ENCODE measurements around the gene ZNF285. TPM values are rescaled to one million over a fixed set of nuclear protein-coding genes. Genes with fewer than 3 reads are reported as not detected.

Gene ZNF285
- total RNA-seq (1 to 10 TPM; 3.3 to 5.0 (median 3.8) TPM), polyA plus RNA-seq (1 to 10 TPM; 2.0 to 4.5 TPM)
- long read RNA-seq, donor 1, full-length matches to known transcripts = 3 of 4 reads
- long read RNA-seq, donor 1, partial matches to known transcripts = 0 of 4 reads
- long read RNA-seq, donor 1, other reads (novel, unspliced or antisense) = 1 of 4 reads
- long read RNA-seq, donor 2, full-length matches to known transcripts = 5 of 7 reads
- long read RNA-seq, donor 2, partial matches to known transcripts = 0 of 7 reads
- long read RNA-seq, donor 2, other reads (novel, unspliced or antisense) = 2 of 7 reads
- long read RNA-seq, donor 3, full-length matches to known transcripts = 4 of 7 reads
- long read RNA-seq, donor 3, partial matches to known transcripts = 0 of 7 reads
- long read RNA-seq, donor 3, other reads (novel, unspliced or antisense) = 3 of 7 reads

DNA sequence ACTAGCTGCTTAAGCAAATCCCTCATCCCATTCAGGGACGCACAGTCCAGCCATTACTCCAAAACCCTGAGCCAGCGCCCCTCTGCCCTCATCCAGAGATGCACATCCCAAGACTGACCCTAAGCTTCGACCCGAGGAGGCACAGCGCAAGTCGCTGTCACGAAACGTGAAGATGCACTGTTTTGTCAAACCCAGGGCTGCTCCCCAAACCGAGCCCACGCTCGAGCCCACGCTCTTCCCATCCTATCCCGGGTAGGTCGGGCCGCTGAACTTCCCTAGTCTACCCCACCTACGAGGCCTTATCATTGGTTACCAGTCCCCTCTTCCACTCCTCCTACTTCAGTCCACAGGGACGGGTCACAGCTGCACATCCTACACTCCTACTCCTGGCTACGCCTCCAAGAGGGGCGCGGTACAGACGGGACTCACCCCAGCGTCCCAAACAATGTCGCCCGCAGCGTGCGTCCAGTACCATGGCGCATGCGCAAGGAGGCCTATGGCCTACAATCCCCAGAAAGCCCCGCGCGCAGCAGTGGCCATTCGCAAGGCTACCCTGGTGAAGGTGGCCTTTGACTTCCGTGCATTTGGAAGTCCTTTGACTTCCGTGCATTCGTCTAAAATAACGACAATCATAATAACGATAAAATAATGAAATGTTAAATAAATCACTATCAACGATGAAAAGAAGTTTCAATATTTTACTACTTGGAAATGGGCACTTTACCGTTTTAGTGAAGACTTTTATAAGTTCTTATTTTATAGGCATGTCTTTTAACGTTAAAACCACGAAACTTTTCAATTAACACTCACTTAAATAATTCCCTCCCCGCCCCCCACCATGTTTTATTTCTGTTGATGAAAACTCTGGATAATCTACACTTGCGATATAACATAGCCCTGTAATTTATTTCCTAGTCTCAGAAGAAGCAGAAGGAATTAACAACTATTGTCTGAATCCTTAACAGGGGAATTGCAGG, at the start of gene ZNF285:
ZNF285 (minus strand) TSS at position 470 of the 977 bp plus-strand sequence. CDS start 4,395 bp downstream, outside the sequence.
- peak; percentile 95 for DNase-seq
- intact Hi-C loops (cut with DNase I) = loop anchor here in 1 of 10 donors (1.0 kb wide), 1 partner anchor 44 kb away; no protein-coding TSS in a partner anchor
- 5 to 7% methylated on average over 43 of the region's 43 CpGs for WGBS, 2 donors
- H3K27me3 ChIP-seq = peaks cover 0 to 9% (median 0%) of the 10 kb centered on the region in 7 donors
- peaks cover 0 to 7% (median 0%) of the 10 kb centered on the region in 9 donors for H3K4me1 ChIP-seq
- peak within 1 kb of the TSS; percentile 26 to 75 (median 60) for H3K4me3 ChIP-seq
- peaks cover 0 to 59% (median 2%) of the 10 kb centered on the region in 11 donors for H3K9me3 ChIP-seq
- peaks cover 0 to 14% (median 2%) of the 10 kb centered on the region in 9 donors for H3K36me3 ChIP-seq
- H3K27ac ChIP-seq = peak within 1 kb of the TSS in 7 of 10 donors; percentile 14 to 66 (median 61)
- TF ChIP-seq, protein P1, sequence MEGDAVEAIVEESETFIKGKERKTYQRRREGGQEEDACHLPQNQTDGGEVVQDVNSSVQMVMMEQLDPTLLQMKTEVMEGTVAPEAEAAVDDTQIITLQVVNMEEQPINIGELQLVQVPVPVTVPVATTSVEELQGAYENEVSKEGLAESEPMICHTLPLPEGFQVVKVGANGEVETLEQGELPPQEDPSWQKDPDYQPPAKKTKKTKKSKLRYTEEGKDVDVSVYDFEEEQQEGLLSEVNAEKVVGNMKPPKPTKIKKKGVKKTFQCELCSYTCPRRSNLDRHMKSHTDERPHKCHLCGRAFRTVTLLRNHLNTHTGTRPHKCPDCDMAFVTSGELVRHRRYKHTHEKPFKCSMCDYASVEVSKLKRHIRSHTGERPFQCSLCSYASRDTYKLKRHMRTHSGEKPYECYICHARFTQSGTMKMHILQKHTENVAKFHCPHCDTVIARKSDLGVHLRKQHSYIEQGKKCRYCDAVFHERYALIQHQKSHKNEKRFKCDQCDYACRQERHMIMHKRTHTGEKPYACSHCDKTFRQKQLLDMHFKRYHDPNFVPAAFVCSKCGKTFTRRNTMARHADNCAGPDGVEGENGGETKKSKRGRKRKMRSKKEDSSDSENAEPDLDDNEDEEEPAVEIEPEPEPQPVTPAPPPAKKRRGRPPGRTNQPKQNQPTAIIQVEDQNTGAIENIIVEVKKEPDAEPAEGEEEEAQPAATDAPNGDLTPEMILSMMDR (IDR thresholded peaks at IDR 0.05) = no peak
- peak; percentile 99 to 100 (median 100) for ATAC-seq

DNA sequence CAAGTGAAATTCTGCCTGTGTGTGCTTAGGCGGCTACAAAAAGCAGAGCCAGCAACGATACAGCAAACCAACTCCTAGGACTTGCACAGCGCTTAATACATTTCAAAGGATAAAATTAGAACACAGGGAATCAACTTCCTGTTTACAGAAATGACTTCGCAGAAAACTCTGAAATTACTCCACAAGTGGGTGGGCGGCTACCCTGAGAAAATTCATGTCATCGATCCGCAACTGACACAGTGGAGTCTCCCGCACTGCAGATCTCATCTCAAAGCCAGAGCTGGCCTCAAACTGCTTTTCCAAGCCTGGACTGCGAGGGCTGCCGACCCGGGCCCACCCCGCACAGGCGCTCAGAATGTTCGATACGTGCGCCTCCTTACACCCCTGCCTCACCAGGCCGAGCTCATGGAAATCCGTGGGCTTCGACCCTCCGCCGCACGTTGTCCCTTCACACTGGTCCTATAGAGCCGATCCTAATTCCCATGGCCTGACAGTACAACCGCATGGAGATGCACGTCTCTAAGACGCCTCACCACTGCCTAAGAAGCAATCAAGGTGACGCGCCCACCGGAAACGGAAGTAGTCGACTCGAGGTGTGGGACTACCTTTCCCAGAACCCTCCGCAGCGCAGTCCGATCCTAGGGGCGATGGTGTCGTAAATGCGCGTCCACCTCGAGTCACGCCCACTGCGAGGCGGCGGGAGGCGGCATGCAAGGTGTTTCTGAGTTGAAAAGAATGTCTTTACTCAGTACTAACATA, 46.7 kb upstream of the ZNF285 start, which contains the start of gene ZNF229:
ZNF229 (minus strand) TSS at position 557 of the 759 bp plus-strand sequence. CDS start 5,625 bp downstream, outside the sequence.
- WGBS, 2 donors = 1 to 2% methylated on average over 45 of the region's 45 CpGs
- TF ChIP-seq, protein P1 (IDR thresholded peaks at IDR 0.05) = no peak
- peaks cover 0 to 94% (median 24%) of the 10 kb centered on the region in 11 donors for H3K9me3 ChIP-seq
- peak; percentile 86 to 91 for DNase-seq
- H3K4me3 ChIP-seq = peak within 1 kb of the TSS; percentile 62 to 85 (median 68)
- intact Hi-C loops (cut with DNase I) = no loop called here
- H3K27me3 ChIP-seq = no peaks in the 10 kb centered on the region
- peaks cover 0 to 17% (median 12%) of the 10 kb centered on the region in 9 donors for H3K4me1 ChIP-seq
- peaks cover 0 to 44% (median 10%) of the 10 kb centered on the region in 9 donors for H3K36me3 ChIP-seq
- ATAC-seq = peak; percentile 97 to 99 (median 98)
- peak within 1 kb of the TSS in 9 of 10 donors; percentile 27 to 71 (median 37) for H3K27ac ChIP-seq

DNA sequence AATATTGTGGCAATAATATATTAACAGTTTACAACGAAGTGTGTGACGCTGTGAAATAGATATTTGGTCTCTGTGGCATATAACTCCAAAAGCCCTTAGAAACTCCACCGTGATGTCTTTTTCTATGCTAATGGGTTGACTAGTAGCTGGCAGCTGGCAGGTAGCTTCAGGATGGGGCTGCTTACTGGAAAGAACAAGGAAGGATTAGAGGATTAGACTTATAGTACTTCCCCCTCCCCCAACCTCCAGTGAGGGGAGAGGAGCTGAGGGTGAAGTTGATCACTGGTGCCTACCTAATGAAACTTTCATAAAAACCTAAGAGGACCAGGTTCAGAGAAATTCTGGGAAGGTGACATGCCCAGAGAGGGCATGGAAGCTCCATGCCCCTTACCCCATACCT, 37.0 kb upstream of the ZNF285 start:
- intact Hi-C loops (cut with DNase I) = no loop called here

More for the DNA sequence above, 37.0 kb upstream of the ZNF285 start:
- TF ChIP-seq, protein P1 (IDR thresholded peaks at IDR 0.05) = no peak
- no peak overlapping the region for H3K4me3 ChIP-seq
- H3K9me3 ChIP-seq = peaks cover 0 to 100% (median 36%) of the 10 kb centered on the region in 11 donors
- ATAC-seq (no peak), DNase-seq (no peak)
- 94 to 96% methylated on average over 3 of the region's 3 CpGs for WGBS, 2 donors
- peaks cover 0 to 100% (median 42%) of the 10 kb centered on the region in 9 donors for H3K36me3 ChIP-seq
- no peak overlapping the region for H3K27ac ChIP-seq
- no peaks in the 10 kb centered on the region for H3K4me1 ChIP-seq
- no peaks in the 10 kb centered on the region for H3K27me3 ChIP-seq
